GM19397 (cell line): ENCODE data around the gene NLGN1.
"Not testable (repeated sequence)": the region's sequence is repeated elsewhere in the genome, so short reads cannot be mapped to it uniquely, and the experiment has no call there.

Experiments used
- ATAC-seq: cut with Tn5 transposase; IDR thresholded peaks from one replicate; pipeline ENCODE4 v1.9.1; 2021; ENCODE audit warnings: mild to moderate bottlenecking, moderate library complexity; ENCODE audit not compliant: unreplicated experiment

The NLGN1 gene

DNA sequence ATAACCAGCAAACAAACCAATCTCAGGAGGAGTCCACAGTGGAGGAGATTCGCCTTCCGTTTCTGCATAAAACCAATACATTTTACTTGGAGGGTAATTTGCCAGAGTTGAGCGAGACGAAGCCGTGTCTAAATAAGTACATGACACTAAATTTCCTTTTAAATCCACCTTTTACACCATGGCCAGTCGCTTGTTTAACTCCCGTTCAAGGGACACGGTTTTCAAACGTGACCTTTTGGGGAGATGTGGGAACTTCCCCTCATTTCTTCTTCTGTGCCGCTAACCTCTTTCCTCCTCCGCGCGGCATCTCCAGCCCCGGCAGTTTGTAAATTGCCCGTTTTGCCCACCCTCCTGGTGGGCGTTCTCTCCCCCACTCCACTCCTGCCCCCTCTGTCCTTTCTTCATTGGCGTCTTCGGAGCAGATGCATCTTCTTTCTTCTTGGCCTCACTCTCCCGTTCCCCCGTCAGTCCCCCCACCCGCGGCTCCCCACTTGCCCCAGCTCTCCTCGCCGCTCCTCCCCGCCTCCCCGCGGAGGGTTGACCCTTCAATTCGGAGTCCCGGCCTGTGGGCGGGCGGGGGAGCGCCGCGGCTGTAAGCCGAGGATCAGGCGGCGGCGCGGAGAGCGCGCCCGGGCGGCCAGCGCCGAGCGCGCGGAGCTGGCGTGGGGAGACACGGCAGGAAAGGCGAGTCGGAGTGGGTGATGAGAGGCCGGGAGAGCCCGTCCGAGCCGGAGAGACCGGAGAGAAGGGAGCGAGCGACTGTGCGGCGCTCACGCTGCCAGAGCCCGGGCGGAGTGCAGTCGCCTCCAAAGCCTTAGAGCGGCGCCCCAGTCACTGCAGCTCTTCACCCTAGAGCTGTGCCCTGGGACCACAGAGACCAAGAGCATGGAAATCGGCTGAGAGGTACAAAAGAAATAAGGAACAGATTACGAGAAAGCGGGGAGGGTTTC lies at the start of gene NLGN1:
Gene NLGN1 (plus strand): TSS at position 584 of the 950 bp plus-strand sequence.
- no peak for ATAC-seq

DNA sequence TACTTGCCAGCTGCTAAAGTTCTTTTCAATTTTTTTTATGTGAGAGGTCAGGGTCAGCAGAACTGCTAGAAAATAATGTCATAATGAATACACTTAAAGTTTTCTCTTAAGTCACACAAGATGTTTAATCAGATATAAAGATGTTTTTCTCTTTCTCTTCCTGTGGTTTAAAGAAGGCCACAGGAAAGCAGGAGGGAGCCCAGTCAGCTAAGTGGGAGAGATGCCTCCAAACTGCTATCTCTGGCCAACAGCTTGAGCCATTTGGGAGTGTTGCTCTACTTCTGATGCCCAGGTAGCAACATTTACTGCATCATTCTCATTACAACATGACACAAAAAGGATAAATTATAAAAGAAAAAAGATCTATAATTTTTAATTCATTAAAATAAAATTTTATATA lies 45.7 kb upstream of the NLGN1 start:
- ATAC-seq: no peak

DNA sequence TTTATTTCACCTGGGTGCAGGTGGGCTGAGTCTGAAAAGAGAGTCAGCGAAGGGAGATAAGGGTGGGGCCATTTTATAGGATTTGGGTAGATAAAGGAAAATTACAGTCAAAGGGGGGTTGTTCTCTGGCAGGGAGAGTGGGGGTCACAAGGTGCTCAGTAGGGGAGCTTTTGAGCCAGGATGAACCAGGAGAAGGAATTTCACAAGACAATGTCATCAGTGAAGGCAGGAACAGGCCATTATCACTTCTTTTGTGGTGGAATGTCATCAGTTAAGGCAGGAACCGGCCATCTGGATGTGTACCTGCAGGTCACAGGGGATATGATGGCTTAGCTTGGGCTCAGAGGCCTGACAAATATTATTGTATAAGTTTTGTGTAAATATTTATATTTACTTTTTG lies 44.4 kb upstream of the NLGN1 start:
- ATAC-seq: not testable (repeated sequence)

DNA sequence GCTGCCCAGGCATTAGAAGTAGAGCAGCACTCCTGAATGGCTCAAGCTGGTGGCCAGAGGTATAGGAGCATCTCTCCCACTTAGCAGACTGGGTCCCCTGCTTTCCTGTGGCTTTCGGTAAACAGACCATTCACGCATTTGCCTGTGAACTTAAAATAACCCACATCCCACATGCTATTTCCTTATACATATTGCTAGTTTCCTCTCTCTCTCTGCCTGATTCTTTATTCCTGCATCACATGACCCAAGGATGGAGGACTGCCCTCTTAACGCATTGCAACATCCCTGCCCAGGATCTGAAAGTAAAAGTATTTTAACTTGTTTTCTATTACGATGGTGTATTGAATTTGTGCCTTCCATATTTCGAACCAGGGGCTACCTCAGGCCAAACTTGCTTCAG lies 43.4 kb upstream of the NLGN1 start:
- ATAC-seq: no peak

DNA sequence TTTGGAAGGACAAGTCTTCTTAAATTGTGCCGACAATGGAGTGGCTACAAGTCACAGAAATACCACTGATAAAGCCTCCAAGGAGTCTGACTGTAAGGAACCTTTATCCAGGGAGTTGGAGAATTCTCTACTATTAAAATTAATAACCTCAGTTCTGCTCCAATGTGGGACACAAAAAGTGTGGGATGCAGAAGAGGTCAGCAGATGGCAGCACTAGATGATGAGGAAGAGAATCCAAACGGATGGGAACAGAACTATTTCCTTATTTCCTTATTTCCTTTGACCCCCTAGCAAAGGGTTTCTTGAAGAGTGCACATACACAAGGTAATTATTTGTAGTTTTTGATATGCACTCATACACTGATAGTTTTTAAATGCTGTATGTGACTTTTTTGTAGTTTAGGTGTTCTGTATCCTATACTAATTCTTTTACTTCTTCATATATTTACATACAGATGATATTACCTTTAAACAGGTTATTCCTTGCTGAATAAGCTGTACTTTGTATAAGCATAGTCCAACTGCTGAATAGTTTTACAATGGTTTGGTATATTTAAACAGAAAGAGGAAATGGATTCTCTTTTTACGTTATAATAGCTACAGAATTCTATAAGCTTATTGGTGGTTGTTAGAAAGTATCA lies 25.6 kb upstream of the NLGN1 start:
- ATAC-seq: no peak

DNA sequence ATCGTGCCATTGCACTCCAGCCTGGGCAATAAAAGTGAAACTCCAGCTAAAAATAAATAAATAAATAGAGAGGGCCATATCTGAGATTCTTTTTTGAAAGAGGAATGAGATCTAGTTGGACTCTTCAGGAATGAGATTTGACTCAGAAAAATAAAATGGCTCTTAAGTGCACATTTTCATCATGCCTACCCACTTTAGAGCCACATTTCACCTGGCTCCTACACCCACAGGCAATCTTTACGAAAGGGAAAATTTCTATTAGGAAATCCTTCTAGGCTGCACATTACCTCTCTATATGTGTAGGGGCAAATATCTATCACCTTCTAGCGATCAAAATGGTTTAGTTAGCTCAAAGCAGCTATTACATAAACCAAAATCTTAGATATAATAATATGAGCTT lies 16.9 kb upstream of the NLGN1 start:
- ATAC-seq: no peak

DNA sequence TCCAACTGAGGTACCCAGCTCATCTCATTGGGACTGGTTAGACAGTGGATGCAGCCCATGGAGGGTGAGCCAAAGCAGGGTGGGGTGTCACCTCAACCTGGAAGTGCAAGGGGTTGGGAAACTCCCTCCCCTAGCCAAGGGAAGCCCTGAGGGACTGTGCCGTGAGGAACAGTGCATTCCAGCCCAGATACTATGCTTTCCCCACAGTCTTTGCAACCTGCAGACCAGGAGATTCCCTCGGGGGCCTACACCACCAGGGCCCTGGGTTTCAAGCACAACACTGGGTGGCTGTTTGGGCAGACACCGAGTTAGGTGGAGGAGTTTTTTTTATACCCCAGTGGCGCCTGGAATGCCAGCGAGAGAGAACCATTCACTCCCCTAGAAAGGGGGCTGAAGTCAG lies 15.6 kb upstream of the NLGN1 start:
- ATAC-seq: not testable (repeated sequence)

DNA sequence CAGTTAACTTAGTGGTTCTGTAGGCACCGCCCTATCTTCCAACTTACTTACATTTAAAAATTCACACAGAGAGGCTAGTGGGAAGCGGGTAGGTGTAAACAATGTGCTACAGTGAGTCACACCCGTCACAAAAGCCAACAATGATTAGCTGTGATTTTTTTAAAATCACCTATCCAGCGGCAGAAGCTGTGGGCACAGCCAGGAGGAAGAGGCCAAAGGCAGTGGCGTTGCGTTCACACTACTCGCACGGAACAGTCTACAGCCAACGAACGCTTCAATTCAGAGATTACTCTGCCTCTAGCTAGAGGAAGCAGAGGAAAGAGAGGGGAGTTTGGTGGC lies 2.5 kb upstream of the NLGN1 start:
- ATAC-seq: peak; percentile 36

DNA sequence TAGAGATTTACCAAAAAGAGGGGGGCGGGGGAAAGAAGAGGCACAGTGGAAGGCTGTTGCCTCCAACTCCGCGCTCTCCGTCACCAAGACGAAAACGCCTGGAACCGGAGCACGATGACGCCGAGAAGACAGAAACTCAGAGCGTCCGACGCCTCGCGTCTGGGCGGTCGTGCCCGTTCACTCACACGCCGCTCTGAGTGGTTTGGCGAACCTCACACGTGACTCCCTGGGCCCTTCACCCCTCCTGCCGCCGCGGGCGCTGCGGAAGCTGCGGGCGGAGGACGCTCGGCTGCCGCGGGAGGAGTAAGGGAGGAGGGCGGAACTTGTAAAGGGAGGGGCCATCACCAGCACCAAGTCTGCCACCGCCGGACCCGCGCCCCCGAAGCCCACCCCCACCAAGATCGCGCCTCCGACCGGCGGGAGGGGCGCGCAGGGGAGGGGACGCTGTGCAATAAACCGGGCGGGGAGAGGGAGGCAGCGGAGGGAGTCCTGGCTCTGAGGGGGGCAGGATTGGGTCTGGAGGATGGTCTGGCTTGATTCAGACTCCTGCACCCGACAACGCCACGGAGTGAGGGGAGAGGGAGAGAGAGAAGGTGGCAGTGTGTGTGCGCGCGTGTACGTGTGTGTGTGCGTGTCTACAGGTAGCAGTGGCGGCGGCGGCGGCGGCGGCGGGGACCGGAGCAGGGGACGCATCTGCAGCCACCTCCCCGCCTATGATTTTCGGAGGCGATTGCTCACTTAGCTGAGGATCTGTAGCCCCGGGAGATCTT lies 1.9 kb upstream of the NLGN1 start:
- ATAC-seq: peak; percentile 97

DNA sequence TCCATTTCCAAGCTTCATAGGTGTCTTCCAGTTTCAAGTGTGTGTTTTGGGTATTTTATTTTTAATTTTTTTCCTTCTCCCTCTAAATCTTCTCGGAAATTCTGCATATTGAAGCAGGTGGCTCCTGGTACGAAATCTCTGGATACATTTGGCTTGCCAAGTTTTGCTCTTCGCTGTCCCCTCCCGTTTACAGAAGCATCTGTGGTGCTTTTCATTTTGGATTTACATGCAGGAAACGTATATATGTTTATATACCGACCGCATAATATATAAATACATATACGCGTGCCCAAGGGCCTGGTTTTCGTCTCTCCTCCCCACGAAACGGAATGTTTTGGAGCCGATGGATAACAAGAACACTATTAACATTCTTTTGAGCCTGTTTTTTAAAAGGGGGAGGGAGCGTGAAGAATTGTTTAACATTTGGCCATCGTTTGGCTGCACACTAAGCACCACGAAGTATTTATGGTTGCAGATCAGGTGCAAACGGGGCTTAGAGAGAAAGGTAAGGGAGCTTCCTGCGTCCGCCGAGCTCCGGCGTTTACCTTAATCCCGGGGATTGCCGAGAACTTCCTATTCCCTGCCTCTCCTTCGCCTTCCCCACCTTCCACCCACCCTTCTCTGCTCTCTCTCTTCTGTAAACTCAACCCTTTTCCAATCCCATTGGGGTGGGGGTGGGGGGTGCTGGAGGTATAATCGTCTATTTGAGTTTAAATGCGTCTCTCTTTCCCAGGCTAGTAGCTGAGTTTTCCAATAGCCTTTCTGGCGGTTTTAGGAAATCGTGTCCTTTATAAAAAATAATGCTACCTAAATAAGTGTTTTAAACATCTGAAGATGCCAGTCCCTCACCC lies 1.1 kb upstream of the NLGN1 start:
- ATAC-seq: no peak

DNA sequence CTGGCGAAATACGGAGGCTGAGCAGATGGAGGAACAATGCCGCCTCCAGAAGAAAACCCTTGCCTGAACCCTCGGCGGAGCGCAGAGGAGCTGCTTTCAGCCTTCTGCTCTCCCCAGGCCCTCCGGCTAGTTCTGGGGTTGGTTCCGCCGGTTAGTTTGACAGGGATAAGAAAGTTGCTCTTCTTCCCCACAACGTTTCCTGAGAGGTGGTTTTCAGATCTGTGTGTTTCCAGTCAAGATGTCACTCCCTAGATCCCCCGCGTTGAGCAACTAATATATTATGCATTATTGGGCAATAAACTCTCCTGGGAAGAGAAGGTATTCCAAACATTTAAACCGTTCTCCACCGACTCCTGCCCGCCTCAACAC lies 551 bp downstream of the NLGN1 start:
- no peak for ATAC-seq

DNA sequence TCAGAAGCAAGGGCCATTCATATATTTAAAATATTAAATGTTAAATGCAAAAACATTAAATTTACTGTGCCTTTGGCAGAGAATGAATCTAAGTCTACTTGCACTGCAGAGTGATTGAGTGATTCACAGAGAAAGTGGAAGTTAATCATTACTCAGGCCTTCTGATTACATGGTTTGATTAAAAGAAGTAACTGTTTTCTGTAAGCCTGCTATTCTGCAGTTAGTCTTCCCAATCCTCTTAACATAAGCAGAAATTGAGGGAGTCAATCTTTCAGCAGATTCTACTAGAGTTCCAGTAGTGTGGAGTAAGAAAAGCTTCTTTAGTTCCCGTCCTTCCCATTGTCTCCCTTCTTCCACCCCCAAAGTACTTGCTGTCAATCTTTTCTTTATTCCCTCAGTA lies 1.5 kb downstream of the NLGN1 start:
- no peak for ATAC-seq

DNA sequence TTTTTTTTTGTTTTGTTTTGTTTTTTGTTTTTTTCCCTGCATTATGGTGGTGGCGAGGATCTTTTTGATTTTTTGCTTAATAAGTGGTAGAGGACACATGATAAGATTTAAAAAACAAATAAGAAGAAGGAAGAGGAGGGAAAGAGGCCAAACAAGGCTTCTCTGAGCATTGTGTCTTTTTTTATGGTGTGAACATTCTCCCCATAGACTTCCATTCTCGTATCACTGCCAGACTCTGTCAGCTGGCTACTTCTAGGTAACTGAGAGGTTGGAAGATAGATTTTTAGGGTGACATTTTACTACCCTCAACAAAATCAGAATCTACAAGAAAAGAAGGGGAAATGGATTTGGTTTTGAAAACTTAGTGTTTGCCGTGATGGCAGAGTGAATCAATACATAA lies 3.8 kb downstream of the NLGN1 start:
- no peak for ATAC-seq

DNA sequence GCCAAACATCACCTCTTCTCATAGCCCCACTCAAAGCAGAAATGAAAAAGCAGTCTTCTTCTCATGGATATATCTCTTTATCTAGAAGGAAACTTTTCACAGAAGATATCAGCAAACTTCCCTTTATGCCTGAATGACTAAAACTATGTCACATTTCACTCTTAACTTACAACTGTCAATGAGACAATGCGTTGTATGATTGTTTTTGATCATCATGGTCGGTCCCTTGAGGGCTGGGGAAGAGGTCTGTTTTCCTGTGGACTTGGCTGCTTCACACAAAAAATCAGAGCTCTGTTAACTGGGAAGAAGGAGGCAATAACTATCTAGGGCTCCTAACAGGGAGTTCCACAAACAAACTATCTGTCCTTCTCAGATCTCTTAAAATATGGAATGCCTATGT lies 5.1 kb downstream of the NLGN1 start:
- no peak for ATAC-seq

DNA sequence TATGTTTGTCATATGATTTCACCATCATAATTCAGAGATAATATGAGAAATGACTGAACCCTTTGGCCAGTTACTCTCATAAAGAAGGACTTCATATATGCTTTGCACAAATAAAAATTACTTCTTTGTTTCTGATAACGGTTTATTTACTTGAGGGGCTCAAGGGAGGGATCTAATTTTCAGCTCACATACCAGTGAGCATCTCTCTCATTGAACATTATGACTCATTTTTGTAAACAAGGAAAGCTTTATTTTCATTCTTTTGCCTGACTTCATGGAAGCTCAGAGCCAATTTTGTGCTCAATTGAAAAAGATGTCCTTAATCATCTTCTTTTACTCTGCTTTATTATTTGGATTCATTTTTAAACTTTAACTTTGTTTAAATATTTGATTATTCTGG lies 5.8 kb downstream of the NLGN1 start:
- no peak for ATAC-seq

DNA sequence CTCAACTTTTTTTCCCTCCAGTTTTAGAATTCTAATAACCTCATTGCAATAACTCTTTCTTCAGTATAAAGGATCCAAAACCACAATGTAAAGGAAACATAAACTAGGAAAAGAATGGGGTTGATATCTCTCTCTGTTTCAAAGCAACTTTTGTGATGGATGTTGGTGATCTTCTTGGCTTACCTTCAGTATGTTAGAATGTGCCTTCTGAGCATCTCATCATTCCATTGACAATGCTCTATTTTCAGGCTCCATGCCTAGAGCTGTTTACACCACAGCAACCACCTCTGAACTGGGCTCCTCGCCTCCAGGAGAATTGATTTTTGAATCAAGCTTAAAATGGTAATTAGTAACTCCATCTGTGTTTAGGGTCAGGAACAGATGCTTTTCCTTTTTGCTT lies 6.6 kb downstream of the NLGN1 start:
- ATAC-seq: no peak

DNA sequence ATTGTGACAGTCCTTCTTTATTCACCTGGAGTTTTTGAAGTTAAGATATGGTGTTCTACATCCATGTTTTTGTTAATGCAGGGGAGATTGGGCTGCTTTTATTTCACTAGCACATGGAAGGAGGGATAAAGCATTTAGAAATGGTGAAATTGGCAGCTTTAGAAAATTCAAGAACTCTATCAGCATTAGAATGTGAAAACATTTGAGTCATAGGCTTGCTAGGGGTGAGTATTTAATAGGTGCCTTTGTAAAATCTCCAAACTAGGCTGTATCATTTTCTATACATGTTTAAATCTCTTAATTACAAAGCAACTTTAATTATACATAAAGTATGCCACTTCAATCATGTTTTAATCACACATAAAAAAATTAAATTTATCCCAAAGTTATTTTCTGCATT lies 12.9 kb downstream of the NLGN1 start:
- ATAC-seq: no peak

DNA sequence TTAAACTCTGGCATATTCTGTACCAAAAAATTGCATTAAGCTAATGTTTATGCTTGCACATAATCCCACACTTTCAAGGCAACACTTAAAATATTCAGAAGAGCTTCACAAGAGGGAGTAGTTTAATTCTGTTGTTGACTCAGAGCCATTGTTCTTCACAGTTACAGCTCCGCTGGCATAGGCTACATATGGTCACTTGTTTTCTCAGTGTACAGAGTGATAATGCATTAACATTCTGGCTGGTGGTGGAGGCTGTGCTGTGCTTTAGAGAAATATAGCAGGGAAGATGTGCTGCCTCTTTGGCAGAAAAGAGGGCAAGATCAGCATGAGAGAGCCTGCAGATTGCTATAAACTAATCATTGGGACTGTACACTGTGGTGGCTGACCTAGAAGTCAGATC lies 13.3 kb downstream of the NLGN1 start:
- no peak for ATAC-seq

DNA sequence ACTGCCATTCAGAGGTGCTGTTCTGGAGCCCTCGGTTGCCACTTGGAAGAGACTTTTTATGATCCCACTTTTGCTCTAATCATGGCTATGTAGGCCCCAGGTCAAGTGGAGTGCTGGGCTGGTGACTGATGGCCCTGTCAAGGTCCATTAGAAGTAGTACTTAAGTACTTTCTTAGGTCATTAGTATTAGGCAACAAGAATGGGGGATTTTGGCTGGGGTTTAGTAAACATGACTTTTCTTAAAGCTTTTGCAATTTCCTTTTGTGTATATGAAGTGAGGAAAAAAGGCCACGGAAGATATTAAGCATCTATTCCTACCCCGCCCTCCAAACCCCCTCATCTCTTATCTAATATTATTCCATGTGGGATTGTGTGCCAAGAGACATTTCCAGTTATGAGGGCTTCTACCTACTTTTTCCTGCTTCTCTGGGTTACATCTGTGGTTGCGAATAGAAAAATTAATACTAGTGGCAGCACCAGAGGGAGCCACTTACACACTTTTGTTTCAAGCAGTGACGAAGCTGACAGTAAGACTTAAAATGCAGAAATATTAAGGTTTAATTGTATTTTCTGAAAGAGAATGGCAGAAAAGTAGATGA lies 13.9 kb downstream of the NLGN1 start:
- ATAC-seq: no peak

DNA sequence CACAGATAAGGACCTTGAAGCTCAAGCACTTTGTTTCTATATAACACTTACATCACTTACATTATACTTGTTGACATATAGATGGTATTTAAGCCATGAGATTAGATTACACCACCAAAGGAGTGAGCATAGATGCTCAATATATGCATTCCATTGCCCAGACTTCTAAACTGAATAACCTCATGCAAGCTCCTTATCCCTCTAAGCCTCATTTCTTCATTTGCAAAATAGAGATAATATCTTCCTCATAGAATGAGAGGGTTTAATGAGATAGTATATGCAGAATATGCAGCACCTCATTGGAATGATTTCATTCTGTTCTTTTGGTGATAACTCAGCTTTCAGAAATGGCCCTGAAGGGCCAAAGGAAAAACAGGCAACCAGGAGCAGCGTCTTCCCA lies 18.5 kb downstream of the NLGN1 start:
- no peak for ATAC-seq

DNA sequence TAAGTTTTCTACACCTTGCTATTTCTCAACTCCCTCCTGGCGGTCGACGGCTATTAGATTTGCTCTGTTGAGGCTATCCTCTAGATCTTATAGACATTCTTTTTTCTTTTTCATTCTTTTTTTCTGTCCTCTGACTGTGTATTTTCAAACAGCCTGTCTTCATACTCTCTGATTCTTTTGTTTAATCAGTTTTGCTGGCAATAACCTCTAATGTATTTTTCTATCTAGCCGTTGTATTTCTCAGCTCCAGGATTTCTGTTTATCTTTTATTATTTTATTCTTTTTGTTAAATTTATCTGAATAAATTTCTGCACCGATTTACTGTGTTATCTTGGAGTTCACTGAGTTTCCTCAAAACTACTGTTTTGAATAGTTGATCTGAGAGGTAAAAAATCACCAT lies 31.5 kb downstream of the NLGN1 start:
- ATAC-seq: no peak
